Heart right ventricle (tissue), 16 donors: ENCODE data around the gene NKD2. TPM values are rescaled to one million over a fixed set of nuclear protein-coding genes. Genes with fewer than 3 reads are reported as not detected.
A peak's percentile ranks its signal among the peaks of the same experiment; 100 is the strongest.

Experiments used
- ATAC-seq, 8 donors: fragments of 200-7000 bp; cut with Tn5 transposase; one replicate each; pipeline ENCODE4 v1.9.1; 2020; ENCODE audit warnings: mild to moderate bottlenecking in 8 of 8, moderate library complexity in 8 of 8, moderate number of reproducible peaks in 1 of 8
- DNase-seq, 2 donors: peaks; one replicate each; pipeline ENCODE4 v3.0.0-alpha.2; 2020
- H3K27ac ChIP-seq, 10 donors: fragments of 200-600 bp; sonication (generic) in 2 of 10; one replicate each; pipeline versions ENCODE4 v1.5.0 to v1.8.0; 2020 to 2022; ENCODE audit warnings: mild to moderate bottlenecking in 3 of 10
- H3K27me3 ChIP-seq, 7 donors: fragments of 200-600 bp; one replicate each; pipeline ENCODE4 v1.8.0; 2021 to 2022; ENCODE audit warnings: mild to moderate bottlenecking in 2 of 7
- H3K36me3 ChIP-seq, 9 donors: fragments of 200-600 bp; sonication (generic) in 1 of 9; one replicate each; pipeline versions ENCODE4 v1.5.0 to v1.8.0; 2020 to 2022; ENCODE audit warnings: mild to moderate bottlenecking in 2 of 9
- H3K4me1 ChIP-seq, 9 donors: fragments of 200-600 bp; sonication (generic) in 1 of 9; one replicate each; pipeline versions ENCODE4 v1.5.0 to v1.8.0; 2020 to 2022; ENCODE audit warnings: mild to moderate bottlenecking in 4 of 9
- H3K4me3 ChIP-seq, 10 donors: fragments of 200-600 bp; sonication (generic) in 2 of 10; one replicate each; pipeline versions ENCODE4 v1.5.0 to v1.8.0; 2020 to 2022; ENCODE audit warnings: mild to moderate bottlenecking in 7 of 10, moderate library complexity in 2 of 10
- H3K9me3 ChIP-seq, 11 donors: fragments of 200-600 bp in 10 of 11; sonication (generic) in 2 of 11; one replicate each; pipeline versions ENCODE4 v1.5.0 to v1.8.0; 2013 to 2022; ENCODE audit warnings: mild to moderate bottlenecking in 2 of 11, control low read depth in 1 of 11, moderate library complexity in 1 of 11
- WGBS, 2 donors: extraction: QIAGEN DNeasy Blood & Tissue Kit; methylation state at CpG; one replicate each; pipeline ENCODE4 v1.1.7; 2013; ENCODE audit warnings: inconsistent platforms in 1 of 2; 5-methylcytosine and 5-hydroxymethylcytosine counted together
- intact Hi-C, 10 donors: fragments of 100-400 bp; cut with DNase I; formaldehyde crosslinking; loops; one replicate each; pipeline versions ENCODE4 v1.11.1 to v1.14.2; 2022
- polyA plus RNA-seq, 2 donors: library from polyadenylated mRNA; stranded (reverse); fragments of 200-250 nt; gene quantifications; one replicate each; pipeline ENCODE4 v1.2.3, GENCODE V29; 2013
- total RNA-seq, 10 donors: library from RNA; stranded (reverse); fragmentation: NEBNext Ultra II Directional in 3 of 10; extraction: Animal tissue kit (Norgen Biotek cat#: 25700) in 3 of 10; gene quantifications; one replicate each; pipeline versions ENCODE4 v1.2.1 to v1.2.4, GENCODE V29; 2021 to 2023
- TF ChIP-seq, protein P1 (sequence below), 9 donors: fragments of 200-600 bp; sonication (generic) in 2 of 9; IDR thresholded peaks; one replicate each; pipeline versions ENCODE4 v1.5.0 to v1.8.0; 2021 to 2022; ENCODE audit warnings: antibody characterized with exemption in 9 of 9, mild to moderate bottlenecking in 5 of 9, moderate library complexity in 1 of 9
- donor health status: Arrhythmogenic right ventricular cardiomyopathy.
- donor health status: ischemic (EF 13 %, LVEDD 7.1; RV severe dilation, severe dysfunction).
- donor health status: healthy with polysubstance abuse.
- donor health status: DM: no; HTN: yes; CAD: no.
- donor health status: DM: no; HTN: no; CAD: no.
- donor health status: ischemic (EF 25% LVEDD 6.9; RV normal size, moderate dysfunction).
- donor health status: ischemic (EF 25% LVEDD 5.7; RV mildly dilated, moderate dysfunction).
- donor health status: healthy.
- donor health status: DM: yes; HTN: yes; CAD: no.
- donor health status: Ischemic cardiomyopathy.
- donor health status: ischemic (EF 35%, LVEDD 5.7; RV mildly dilated, moderate dysfunction).
- donor health status: nonischemic (EF 11% LVEDD 7.7; RV severe dilation, severe dysfunction).
- donor health status: DM: yes; HTN: yes; CAD: no.
- donor health status: PGD.
- donor health status: ischemic (EF 29% LVEDD 5.4; RV normal size, mild dysfunction).
- donor health status: nonischemic (EF 23%, LVEDD 6.1; RV moderate dilation, normal function).

Gene NKD2
- total and polyA plus RNA-seq, 12 donors = 0.31 to 12.7 (median 1.8) TPM

DNA sequence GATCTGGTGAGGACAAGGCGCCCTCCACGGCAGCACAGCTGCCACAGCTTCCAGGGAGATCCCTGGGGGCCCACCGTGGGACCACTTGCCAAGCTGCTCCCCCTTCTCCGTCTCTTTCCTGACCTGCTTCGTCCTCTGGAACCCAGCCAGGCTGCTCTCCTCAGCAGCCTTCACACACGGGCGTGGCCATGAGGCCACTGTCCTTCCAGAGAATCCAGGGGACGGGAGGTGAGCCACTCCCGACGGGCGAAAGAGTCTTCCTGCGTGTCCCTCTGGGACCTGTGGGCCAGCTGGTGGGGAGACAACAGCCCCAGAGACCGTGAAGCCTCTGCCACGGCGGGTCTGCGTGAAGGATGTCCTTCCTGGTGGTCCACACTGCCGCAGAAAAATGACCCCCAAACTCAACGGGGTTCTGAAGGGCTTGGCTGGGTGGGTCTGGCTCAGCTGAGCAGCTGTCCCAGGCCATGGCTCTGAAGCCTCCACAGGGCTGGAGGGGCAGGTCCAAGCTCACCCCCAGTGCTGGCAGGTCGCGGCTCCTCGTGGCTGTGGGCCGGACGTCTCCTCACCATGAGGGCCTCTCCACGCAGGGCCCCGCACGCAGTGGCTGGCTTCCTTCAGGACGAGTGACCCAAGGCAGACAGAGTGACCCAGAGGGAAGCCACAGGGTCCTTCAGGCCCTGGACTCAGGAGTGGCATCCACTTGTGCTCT lies 47.4 kb upstream of the NKD2 start:
- WGBS, 2 donors = 54 to 59% methylated on average over 27 of the region's 27 CpGs
- H3K9me3 ChIP-seq = no peaks in the 10 kb centered on the region
- ATAC-seq (no peak), DNase-seq (peak in 1 of 2 donors; percentile 17)
- H3K27ac ChIP-seq = no peak overlapping the region
- peaks cover 4 to 47% (median 27%) of the 10 kb centered on the region in 9 donors for H3K4me1 ChIP-seq
- TF ChIP-seq, protein P1, sequence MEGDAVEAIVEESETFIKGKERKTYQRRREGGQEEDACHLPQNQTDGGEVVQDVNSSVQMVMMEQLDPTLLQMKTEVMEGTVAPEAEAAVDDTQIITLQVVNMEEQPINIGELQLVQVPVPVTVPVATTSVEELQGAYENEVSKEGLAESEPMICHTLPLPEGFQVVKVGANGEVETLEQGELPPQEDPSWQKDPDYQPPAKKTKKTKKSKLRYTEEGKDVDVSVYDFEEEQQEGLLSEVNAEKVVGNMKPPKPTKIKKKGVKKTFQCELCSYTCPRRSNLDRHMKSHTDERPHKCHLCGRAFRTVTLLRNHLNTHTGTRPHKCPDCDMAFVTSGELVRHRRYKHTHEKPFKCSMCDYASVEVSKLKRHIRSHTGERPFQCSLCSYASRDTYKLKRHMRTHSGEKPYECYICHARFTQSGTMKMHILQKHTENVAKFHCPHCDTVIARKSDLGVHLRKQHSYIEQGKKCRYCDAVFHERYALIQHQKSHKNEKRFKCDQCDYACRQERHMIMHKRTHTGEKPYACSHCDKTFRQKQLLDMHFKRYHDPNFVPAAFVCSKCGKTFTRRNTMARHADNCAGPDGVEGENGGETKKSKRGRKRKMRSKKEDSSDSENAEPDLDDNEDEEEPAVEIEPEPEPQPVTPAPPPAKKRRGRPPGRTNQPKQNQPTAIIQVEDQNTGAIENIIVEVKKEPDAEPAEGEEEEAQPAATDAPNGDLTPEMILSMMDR (IDR thresholded peaks at IDR 0.05) = no peak
- H3K36me3 ChIP-seq = no peaks in the 10 kb centered on the region
- H3K4me3 ChIP-seq = no peak overlapping the region
- intact Hi-C loops = no loop called here
- peaks cover 0 to 21% (median 10%) of the 10 kb centered on the region in 7 donors for H3K27me3 ChIP-seq

DNA sequence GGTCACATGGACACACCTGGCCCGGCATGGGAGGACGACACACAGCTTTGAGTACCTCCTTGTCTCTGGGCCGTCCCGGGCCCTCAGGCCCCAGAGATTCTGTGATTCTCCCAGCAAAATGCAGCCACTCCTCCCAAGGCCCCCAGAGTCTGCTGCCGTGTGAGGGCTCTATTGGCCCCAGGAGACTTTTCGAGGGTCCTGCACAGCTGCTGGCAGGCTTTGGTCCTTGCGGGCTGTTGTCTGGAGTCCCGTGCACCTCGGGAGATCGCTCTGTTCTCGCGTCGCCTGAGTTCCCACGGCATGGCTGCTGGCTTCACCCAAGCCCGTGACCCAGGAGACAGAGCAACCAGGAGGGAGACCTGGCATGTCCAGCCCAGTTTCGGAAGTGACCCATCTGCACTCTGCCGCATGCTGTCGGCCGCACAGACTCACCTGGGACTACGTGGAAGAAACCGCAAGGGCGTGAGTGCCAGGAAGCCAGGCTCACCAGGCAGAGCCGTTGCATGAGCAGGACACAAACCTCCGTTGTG lies 46.8 kb upstream of the NKD2 start:
- DNase-seq = no peak
- no peak for ATAC-seq

GRCh38 chr5:962386-962785 lies 46.2 kb upstream of the NKD2 start:
- peaks cover 0 to 21% (median 14%) of the 10 kb centered on the region in 7 donors for H3K27me3 ChIP-seq
- no peak overlapping the region for H3K27ac ChIP-seq
- no peaks in the 10 kb centered on the region for H3K36me3 ChIP-seq
- intact Hi-C loops = no loop called here
- WGBS, 2 donors = 94 to 96% methylated on average over 15 of the region's 15 CpGs
- no peak for DNase-seq
- no peak for ATAC-seq
- TF ChIP-seq, protein P1 (IDR thresholded peaks at IDR 0.05) = no peak
- H3K4me1 ChIP-seq = peaks cover 4 to 36% (median 16%) of the 10 kb centered on the region in 9 donors
- H3K4me3 ChIP-seq = no peak overlapping the region
- H3K9me3 ChIP-seq = no peaks in the 10 kb centered on the region

More for the DNA sequence above, 46.8 kb upstream of the NKD2 start:
- Histone ChIP-seq H3K27me3 (peaks cover 0 to 22% (median 12%) of the 10 kb centered on the region in 7 donors), H3K9me3 (no peaks in the 10 kb centered on the region), H3K36me3 (no peaks in the 10 kb centered on the region), H3K4me3 (no peak overlapping the region), H3K4me1 (peaks cover 4 to 42% (median 22%) of the 10 kb centered on the region in 9 donors), H3K27ac (no peak overlapping the region)
- intact Hi-C loops = no loop called here
- 92 to 94% methylated on average over 24 of the region's 24 CpGs for WGBS, 2 donors
- TF ChIP-seq, protein P1 (IDR thresholded peaks at IDR 0.05) = no peak

GRCh38 chr5:962801-963200 lies 45.8 kb upstream of the NKD2 start:
- DNase-seq (no peak), ATAC-seq (no peak)
- intact Hi-C loops = no loop called here
- Histone ChIP-seq H3K36me3 (no peaks in the 10 kb centered on the region), H3K4me3 (no peak overlapping the region), H3K27me3 (peaks cover 0 to 26% (median 15%) of the 10 kb centered on the region in 7 donors), H3K27ac (peak overlapping the region in 2 of 10 donors; percentile 39 to 64), H3K9me3 (no peaks in the 10 kb centered on the region), H3K4me1 (peaks cover 4 to 33% (median 14%) of the 10 kb centered on the region in 9 donors)
- TF ChIP-seq, protein P1 (IDR thresholded peaks at IDR 0.05) = no peak
- WGBS, 2 donors = 97 to 99% methylated on average over 12 of the region's 12 CpGs
